ENCODE data around the gene UGT1A8.

UGT1A8 gene

GRCh38 chr2:233814056-233814835 is 196.8 kb downstream of the UGT1A8 start:
- H3K4me3 ChIP-seq (ENCODE audit: low read depth, low read length) = no peak overlapping the region

GRCh38 chr2:233815861-233816260 is 198.4 kb downstream of the UGT1A8 start:
- no peak for DNase-seq (ENCODE audit: low read depth)
- no peak overlapping the region for H3K4me3 ChIP-seq (ENCODE audit: low read depth, low read length)
- TF ChIP-seq, protein P1, sequence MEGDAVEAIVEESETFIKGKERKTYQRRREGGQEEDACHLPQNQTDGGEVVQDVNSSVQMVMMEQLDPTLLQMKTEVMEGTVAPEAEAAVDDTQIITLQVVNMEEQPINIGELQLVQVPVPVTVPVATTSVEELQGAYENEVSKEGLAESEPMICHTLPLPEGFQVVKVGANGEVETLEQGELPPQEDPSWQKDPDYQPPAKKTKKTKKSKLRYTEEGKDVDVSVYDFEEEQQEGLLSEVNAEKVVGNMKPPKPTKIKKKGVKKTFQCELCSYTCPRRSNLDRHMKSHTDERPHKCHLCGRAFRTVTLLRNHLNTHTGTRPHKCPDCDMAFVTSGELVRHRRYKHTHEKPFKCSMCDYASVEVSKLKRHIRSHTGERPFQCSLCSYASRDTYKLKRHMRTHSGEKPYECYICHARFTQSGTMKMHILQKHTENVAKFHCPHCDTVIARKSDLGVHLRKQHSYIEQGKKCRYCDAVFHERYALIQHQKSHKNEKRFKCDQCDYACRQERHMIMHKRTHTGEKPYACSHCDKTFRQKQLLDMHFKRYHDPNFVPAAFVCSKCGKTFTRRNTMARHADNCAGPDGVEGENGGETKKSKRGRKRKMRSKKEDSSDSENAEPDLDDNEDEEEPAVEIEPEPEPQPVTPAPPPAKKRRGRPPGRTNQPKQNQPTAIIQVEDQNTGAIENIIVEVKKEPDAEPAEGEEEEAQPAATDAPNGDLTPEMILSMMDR (IDR thresholded peaks at IDR 0.05; ENCODE audit: low read depth, low read length) = no peak
- TF ChIP-seq MAX (IDR thresholded peaks at IDR 0.05; ENCODE audit: low read depth, low read length) (no peak), POLR2A (IDR thresholded peaks at IDR 0.05; ENCODE audit: extremely low read depth, insufficient read length) (no peak), MYC (IDR thresholded peaks at IDR 0.05; ENCODE audit: low read depth, low read length) (no peak)

More at GRCh38 chr2:233814056-233814835, 196.8 kb downstream of the UGT1A8 start:
- no peak for DNase-seq (ENCODE audit: low read depth)
- TF ChIP-seq MAX (IDR thresholded peaks at IDR 0.05; ENCODE audit: low read depth, low read length) = no peak
- TF ChIP-seq MYC (IDR thresholded peaks at IDR 0.05; ENCODE audit: low read depth, low read length) = no peak
- TF ChIP-seq POLR2A (IDR thresholded peaks at IDR 0.05; ENCODE audit: extremely low read depth, insufficient read length) = no peak
- TF ChIP-seq, protein P1 (IDR thresholded peaks at IDR 0.05; ENCODE audit: low read depth, low read length) = no peak

GRCh38 chr2:233816334-233816733 is 198.9 kb downstream of the UGT1A8 start:
- H3K4me3 ChIP-seq (ENCODE audit: low read depth, low read length) = no peak overlapping the region
- DNase-seq (ENCODE audit: low read depth) = no peak
- TF ChIP-seq, protein P1 (IDR thresholded peaks at IDR 0.05; ENCODE audit: low read depth, low read length) = no peak
- TF ChIP-seq MAX (IDR thresholded peaks at IDR 0.05; ENCODE audit: low read depth, low read length) (no peak), POLR2A (IDR thresholded peaks at IDR 0.05; ENCODE audit: extremely low read depth, insufficient read length) (no peak), MYC (IDR thresholded peaks at IDR 0.05; ENCODE audit: low read depth, low read length) (no peak)

- DNase-seq (ENCODE audit: low read depth) = no peak
- TF ChIP-seq POLR2A (IDR thresholded peaks at IDR 0.05; ENCODE audit: extremely low read depth, insufficient read length) (no peak), MAX (IDR thresholded peaks at IDR 0.05; ENCODE audit: low read depth, low read length) (no peak), MYC (IDR thresholded peaks at IDR 0.05; ENCODE audit: low read depth, low read length) (no peak)
- TF ChIP-seq, protein P1 (IDR thresholded peaks at IDR 0.05; ENCODE audit: low read depth, low read length) = no peak
- H3K4me3 ChIP-seq (ENCODE audit: low read depth, low read length) = no peak overlapping the region
These were observed 199.3 kb downstream of the UGT1A8 start for GRCh38 chr2:233816771-233817170.

DNA sequence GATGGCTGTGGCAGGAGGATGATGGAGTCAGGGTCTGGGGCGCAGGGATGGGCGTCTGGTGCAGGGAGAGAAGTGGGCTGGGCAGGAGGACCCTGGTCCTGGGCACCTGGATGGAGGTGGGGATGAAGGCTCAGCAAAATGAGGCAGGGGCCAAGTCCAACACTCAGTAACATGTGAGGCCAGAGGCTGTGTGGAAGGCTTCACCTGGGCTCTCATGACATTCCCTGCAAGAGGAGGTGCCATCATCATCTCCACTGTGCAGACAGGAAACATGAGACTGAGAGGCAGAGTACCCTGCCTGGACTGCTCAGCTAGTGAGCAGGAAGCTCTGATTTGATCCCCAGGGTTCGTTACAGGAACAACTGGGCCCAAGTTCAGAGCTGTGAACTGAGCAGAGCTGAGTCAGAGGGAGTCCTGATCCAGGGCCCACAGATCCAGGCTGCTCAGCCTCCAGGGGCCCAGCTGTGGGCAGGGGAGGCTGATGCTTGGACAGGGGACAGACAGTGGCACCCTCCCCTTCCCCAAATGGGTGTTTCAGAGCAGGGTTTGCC is 200.0 kb downstream of the UGT1A8 start:
- H3K4me3 ChIP-seq (ENCODE audit: low read depth, low read length) = no peak overlapping the region
- DNase-seq (ENCODE audit: low read depth) = no peak
- TF ChIP-seq, protein P1 (IDR thresholded peaks at IDR 0.05; ENCODE audit: low read depth, low read length) = no peak
- TF ChIP-seq MAX (IDR thresholded peaks at IDR 0.05; ENCODE audit: low read depth, low read length) = no peak
- no peak for TF ChIP-seq MYC (IDR thresholded peaks at IDR 0.05; ENCODE audit: low read depth, low read length)
- TF ChIP-seq POLR2A (IDR thresholded peaks at IDR 0.05; ENCODE audit: extremely low read depth, insufficient read length) = no peak
